Measurements from ENCODE around the gene ZNF559. TPM values are rescaled to one million over a fixed set of nuclear protein-coding genes. Genes with fewer than 3 reads are reported as not detected.

Gene ZNF559
- total RNA-seq, 1 experiment from 2014 or later: 19.7 TPM

GRCh38 chr19:9381361-9381785, 57.4 kb downstream of the ZNF559 start:
- no peak overlapping the region for H4K8ac ChIP-seq (replicated peaks; ENCODE audit: insufficient read length, low read depth, low read length)
- no peak for DNase-seq
- WGBS (ENCODE audit: extremely low coverage, insufficient read length, low lambda C conversion rate): no CpG with 5 or more reads among the region's 4 CpGs

More at GRCh38 chr19:9381361-9381785, 57.4 kb downstream of the ZNF559 start:
- Histone ChIP-seq H3K23me2 (ENCODE audit: insufficient read length, low read depth, low read length, poor library complexity, severe bottlenecking) (no peaks in the 10 kb centered on the region), H4K5ac (ENCODE audit: insufficient read length, low read depth, low read length) (no peak overlapping the region), H3K79me1 (ENCODE audit: insufficient read depth, low read depth, low read length, poor library complexity, severe bottlenecking) (no peaks in the 10 kb centered on the region), H3K4ac (ENCODE audit: low read depth, low read length) (no peak overlapping the region), H3K23ac (ENCODE audit: insufficient read length, low read depth, low read length) (no peak overlapping the region), H3K79me2 (ENCODE audit: insufficient read depth, low read length) (no peaks in the 10 kb centered on the region), H4K20me1 (ENCODE audit: control insufficient read depth, insufficient read depth, insufficient read length) (no peaks in the 10 kb centered on the region), H3K56ac (ENCODE audit: insufficient read length, low read depth, low read length) (no peak overlapping the region), H2BK20ac (ENCODE audit: low read depth, low read length, poor library complexity, severe bottlenecking) (no peak overlapping the region), H2AFZ (ENCODE audit: low read length) (no peak overlapping the region), H2BK15ac (ENCODE audit: low read depth, low read length) (no peak overlapping the region), H3K9me3 (ENCODE audit: control insufficient read depth, low read depth, low read length) (peaks cover 89% of the 10 kb centered on the region), H2BK5ac (ENCODE audit: insufficient read length, low read length) (no peak overlapping the region), H3K9ac (ENCODE audit: extremely low read depth, insufficient read length, low read length) (no peak overlapping the region), H3K27ac (ENCODE audit: insufficient read length, low read depth, low read length) (no peak overlapping the region), H3K4me2 (ENCODE audit: insufficient read depth, insufficient read length, low read length) (no peak overlapping the region), H3K14ac (ENCODE audit: insufficient read depth, low read length) (no peak overlapping the region), H3K27me3 (ENCODE audit: insufficient read depth, low read length) (no peaks in the 10 kb centered on the region), H2BK120ac (ENCODE audit: low read depth, low read length, poor library complexity, severe bottlenecking) (no peak overlapping the region), H3K4me1 (ENCODE audit: insufficient read depth, low read length) (no peaks in the 10 kb centered on the region), H3T11ph (ENCODE audit: low read length) (no peak overlapping the region), H2AK5ac (ENCODE audit: insufficient read length, low read length) (no peak overlapping the region), H3K18ac (ENCODE audit: insufficient read length, low read depth, low read length) (no peak overlapping the region), H4K91ac (ENCODE audit: insufficient read length, low read depth, low read length) (no peak overlapping the region), H2BK12ac (ENCODE audit: insufficient read length, low read depth, low read length) (no peak overlapping the region)
- H3K27ac Mint-ChIP-seq: no peak overlapping the region
- H3K9me3 Mint-ChIP-seq: peaks cover 94 to 96% of the 10 kb centered on the region in 2 experiments
- no peak for TF ChIP-seq CTCF (conservative IDR thresholded peaks at IDR 0.05)
- H3K36me3 Mint-ChIP-seq (ENCODE audit: insufficient read depth in 1 of 3, low read depth in 3 of 3): peaks cover 74 to 93% (median 91%) of the 10 kb centered on the region in 3 experiments
- H3K27me3 Mint-ChIP-seq (ENCODE audit: low read depth): no peaks in the 10 kb centered on the region
- H3K4me3 Mint-ChIP-seq: no peak overlapping the region
- no peaks in the 10 kb centered on the region for H3K4me1 Mint-ChIP-seq

Other genes with a start within 250 kb of the ZNF559 start
- not detected in 2 replicates for gene OR1M1, start 237.1 kb upstream of the ZNF559 start, total RNA-seq (2021)
- gene OR7G2, start 216.7 kb upstream of the ZNF559 start, total RNA-seq (2021): not detected in 2 replicates
- not detected in 2 replicates for gene OR7G1, start 208.4 kb upstream of the ZNF559 start, total RNA-seq (2021)
- not detected in 2 replicates for gene OR7G3, start 197.2 kb upstream of the ZNF559 start, total RNA-seq (2021)
- 50.3 and 52.8 TPM in 2 replicates for gene ZNF317, start 183.8 kb upstream of the ZNF559 start, total RNA-seq (2021)
- gene OR7D2, start 145.2 kb upstream of the ZNF559 start, total RNA-seq (2021): 0.31 and 0.48 TPM in 2 replicates
- gene OR7D4, start 104.6 kb upstream of the ZNF559 start, total RNA-seq (2021): not detected in 2 replicates
- gene OR7E24, start 73.2 kb upstream of the ZNF559 start, total RNA-seq (2021): not detected in 2 replicates
- gene ZNF699, start 14.3 kb upstream of the ZNF559 start, total RNA-seq (2021): 4.1 and 4.2 TPM in 2 replicates
- gene ZNF177, start 38.8 kb downstream of the ZNF559 start, total RNA-seq (2021): 5.7 TPM in 2 replicates
- gene ZNF266, start 111.4 kb downstream of the ZNF559 start, total RNA-seq (2021): 14.7 and 15.4 TPM in 2 replicates
- not detected in 2 replicates for gene ZNF560, start 174.4 kb downstream of the ZNF559 start, total RNA-seq (2021)
- 27.2 and 29.4 TPM in 2 replicates for gene ZNF426, start 214.5 kb downstream of the ZNF559 start, total RNA-seq (2021)

All from H9 (cell line).